SK-N-SH (cell line): ENCODE results near the gene RHBDF2. TPM values are rescaled to one million over a fixed set of nuclear protein-coding genes. Genes with fewer than 3 reads are reported as not detected.

ENCODE experiments used
- CTCF ChIA-PET: fragments of 300-600, 350-600 bp; formaldehyde crosslinking; extraction: SDS; loops from one replicate; lab custom pipeline; 2021; lab: Yijun Ruan, JAX
- POLR2A ChIA-PET: fragments of 350-600 bp; sonication (Branson Sonifier 250); formaldehyde crosslinking; extraction: SDS; loops from one replicate; lab custom pipeline; 2020; ENCODE audit warnings: antibody characterized with exemption, inconsistent platforms; lab: Yijun Ruan, JAX
- DNase-seq: peaks from one replicate; pipeline ENCODE4 v3.0.0; 2012
- H2AFZ ChIP-seq: fragments of 200-600 bp; sonication (generic); 2 replicates; pipeline ENCODE4 v1.8.1; 2016; ENCODE audit warnings: antibody characterized with exemption, mild to moderate bottlenecking, low read depth
- H3F3A ChIP-seq: fragments of 200-600 bp; sonication (generic); replicated peaks from 2 replicates; pipeline ENCODE3; 2016; ENCODE audit warnings: antibody characterized with exemption, mild to moderate bottlenecking; ENCODE audit not compliant: insufficient read depth
- H3K27ac ChIP-seq, 2 experiments: fragments of 200-500 bp in 1 of 2; fragments of 200-600 bp in 1 of 2; sonication (Bioruptor generic) in 1 of 2; sonication (generic), shearing (Covaris generic) in 1 of 2; 2 replicates each; pipeline versions ENCODE4 v1.5.1 to v1.6.1; 2014 to 2016; ENCODE audit warnings: low read depth in 2 of 2, inconsistent platforms in 1 of 2, low read length in 1 of 2, mild to moderate bottlenecking in 1 of 2, mixed read lengths in 1 of 2
- H3K27me3 ChIP-seq: fragments of 200-600 bp; sonication (generic), shearing (Covaris generic); 2 replicates; pipeline ENCODE4 v1.6.1; 2016; ENCODE audit warnings: mixed run types; ENCODE audit not compliant: insufficient read depth
- H3K36me3 ChIP-seq, 2 experiments: fragments of 200-500 bp in 1 of 2; fragments of 200-600 bp in 1 of 2; sonication (Bioruptor generic) in 1 of 2; sonication (generic) in 1 of 2; replicated peaks in 1 of 2; 2 replicates each; pipeline versions ENCODE3 to v1.5.1; 2014 to 2016; ENCODE audit warnings: low read length in 1 of 2, mild to moderate bottlenecking in 1 of 2; ENCODE audit not compliant: insufficient read depth in 2 of 2, control insufficient read depth in 1 of 2
- H3K4me1 ChIP-seq, 2 experiments: fragments of 200-500 bp in 1 of 2; fragments of 200-600 bp in 1 of 2; sonication (Bioruptor generic) in 1 of 2; sonication (generic), shearing (Covaris generic) in 1 of 2; 2 replicates each; pipeline versions ENCODE4 v1.5.1 to v1.6.1; 2014 to 2016; ENCODE audit warnings: low read depth in 1 of 2, low read length in 1 of 2, mixed run types in 1 of 2; ENCODE audit not compliant: insufficient read depth in 2 of 2, control insufficient read depth in 1 of 2
- H3K4me2 ChIP-seq: fragments of 200-600 bp; sonication (generic), shearing (Covaris generic); 2 replicates; pipeline ENCODE4 v1.6.1; 2017; ENCODE audit warnings: mixed run types
- H3K4me3 ChIP-seq, 2 experiments: fragments of 200-500 bp in 1 of 2; fragments of 200-600 bp in 1 of 2; sonication (Bioruptor generic) in 1 of 2; sonication (generic), shearing (Covaris generic) in 1 of 2; 2 replicates each; pipeline versions ENCODE4 v1.5.1 to v1.8.1; 2014 to 2016; ENCODE audit warnings: low read depth in 2 of 2, inconsistent platforms in 1 of 2, low read length in 1 of 2, mild to moderate bottlenecking in 1 of 2, mixed read lengths in 1 of 2, moderate library complexity in 1 of 2
- H3K79me2 ChIP-seq: fragments of 200-600 bp; sonication (generic); 2 replicates; pipeline ENCODE4 v1.8.1; 2017; ENCODE audit warnings: mild to moderate bottlenecking; ENCODE audit not compliant: insufficient read depth
- H3K9ac ChIP-seq: fragments of 200-600 bp; sonication (generic); 2 replicates; pipeline ENCODE4 v1.6.1; 2017; ENCODE audit warnings: mixed run types
- H3K9me2 ChIP-seq: fragments of 200-600 bp; sonication (generic); 2 replicates; pipeline ENCODE4 v1.6.1; 2017; ENCODE audit warnings: mixed run types
- H3K9me3 ChIP-seq: fragments of 200-600 bp; sonication (generic); 2 replicates; pipeline ENCODE4 v1.6.1; 2017; ENCODE audit warnings: mixed run types, mild to moderate bottlenecking, moderate library complexity
- H4K20me1 ChIP-seq: fragments of 200-600 bp; sonication (generic); 2 replicates; pipeline ENCODE4 v1.6.1; 2017; ENCODE audit warnings: mild to moderate bottlenecking, mixed run types; ENCODE audit not compliant: insufficient read depth
- NRF1 ChIP-seq: IDR thresholded peaks from 2 replicates; pipeline ENCODE4 v1.6.1; 2012; ENCODE audit warnings: low read depth, mild to moderate bottlenecking, low read length
- PBX3 ChIP-seq: IDR thresholded peaks from 2 replicates; pipeline ENCODE4; 2012
- RXRA ChIP-seq: IDR thresholded peaks from 2 replicates; pipeline ENCODE4 v1.4.0; 2012; ENCODE audit warnings: low read depth, mild to moderate bottlenecking, borderline replicate concordance
- TAF1 ChIP-seq: IDR thresholded peaks from 2 replicates; pipeline ENCODE4 v1.6.1; 2012; ENCODE audit warnings: low read depth, mild to moderate bottlenecking, low read length, moderate library complexity, borderline replicate concordance
- TCF12 ChIP-seq: IDR thresholded peaks from 2 replicates; pipeline ENCODE4 v1.4.0; 2012
- USF1 ChIP-seq: IDR thresholded peaks from 2 replicates; pipeline ENCODE4 v1.4.0; 2012; ENCODE audit warnings: low read depth, borderline replicate concordance
- YY1 ChIP-seq: IDR thresholded peaks from 2 replicates; pipeline ENCODE4 v1.4.0; 2012; ENCODE audit warnings: low read depth, mild to moderate bottlenecking
- WGBS: methylation state at CpG from one replicate; pipeline ENCODE4 v1.1.6; 2017; ENCODE audit warnings: low lambda C conversion rate; 5-methylcytosine and 5-hydroxymethylcytosine counted together
- polyA plus RNA-seq, 3 experiments: library from polyadenylated mRNA; depleted of rRNA; stranded (reverse); fragments of >200 nt; gene quantifications; 2 replicates each; pipeline ENCODE4 v1.2.3, GENCODE V29; 2012

The RHBDF2 gene
- polyA plus RNA-seq, 1 of the 3 experiments (the other 2 are of a cell fraction): 16.1 TPM

- WGBS: 92% methylated on average over 6 of the region's 6 CpGs
- CTCF ChIA-PET: interaction anchor here (0.8 to 5.7 kb wide), 10 partner anchors 14 to 85 kb away, joined by 3 to 40 read pairs (median 5); partner anchors contain the start of genes PRPSAP1 and UBE2O
Measured at GRCh38 chr17:76439314-76439928, 61.8 kb downstream of the RHBDF2 start.

GRCh38 chr17:76438906-76439305 is 62.3 kb downstream of the RHBDF2 start:
- POLR2A ChIA-PET: interaction anchor here (1.5 kb wide), 1 partner anchor 13 kb away, joined by 3 read pairs; no protein-coding TSS in a partner anchor
- DNase-seq: no peak

More at GRCh38 chr17:76439314-76439928, 61.8 kb downstream of the RHBDF2 start:
- H3K36me3 ChIP-seq: no peaks in the 10 kb centered on the region
- H3K27ac ChIP-seq: no peak overlapping the region
- H3K9me3 ChIP-seq: no peaks in the 10 kb centered on the region
- POLR2A ChIA-PET: interaction anchor here (1.5 kb wide), 1 partner anchor 13 kb away, joined by 3 read pairs; no protein-coding TSS in a partner anchor
- no peak for DNase-seq
- H3K4me1 ChIP-seq: peaks cover 0 to 11% of the 10 kb centered on the region in 2 experiments; a peak in 2 of 4 replicates
- no peak for TF ChIP-seq TAF1
- no peak for TF ChIP-seq RXRA
- no peak for TF ChIP-seq NRF1
- TF ChIP-seq PBX3: no peak
- no peak for TF ChIP-seq YY1
- no peaks in the 10 kb centered on the region for H3K27me3 ChIP-seq
- no peaks in the 10 kb centered on the region for H3F3A ChIP-seq
- peaks cover 94% of the 10 kb centered on the region for H3K79me2 ChIP-seq
- H2AFZ ChIP-seq: no peak overlapping the region
- peaks cover 75% of the 10 kb centered on the region for H4K20me1 ChIP-seq
- H3K9me2 ChIP-seq: no peaks in the 10 kb centered on the region
- H3K9ac ChIP-seq: no peak overlapping the region
- H3K4me2 ChIP-seq: no peak overlapping the region
- H3K4me3 ChIP-seq: no peak overlapping the region

More at GRCh38 chr17:76438906-76439305, 62.3 kb downstream of the RHBDF2 start:
- peaks cover 94% of the 10 kb centered on the region for H3K79me2 ChIP-seq
- no peak overlapping the region for H3K9ac ChIP-seq
- WGBS: 94% methylated on average over 9 of the region's 9 CpGs
- CTCF ChIA-PET: interaction anchor here (0.8 to 5.7 kb wide), 12 partner anchors 10 to 105 kb away, joined by 3 to 40 read pairs (median 4); partner anchors contain the start of genes PRPSAP1 and UBE2O
- no peak overlapping the region for H2AFZ ChIP-seq
- no peaks in the 10 kb centered on the region for H3K36me3 ChIP-seq
- H3K9me3 ChIP-seq: no peaks in the 10 kb centered on the region
- no peaks in the 10 kb centered on the region for H3F3A ChIP-seq
- H3K4me2 ChIP-seq: no peak overlapping the region
- no peak overlapping the region for H3K4me3 ChIP-seq
- peaks cover 0 to 11% of the 10 kb centered on the region in 2 experiments; a peak in 2 of 4 replicates for H3K4me1 ChIP-seq
- peaks cover 71% of the 10 kb centered on the region for H4K20me1 ChIP-seq
- no peak overlapping the region for H3K27ac ChIP-seq
- no peaks in the 10 kb centered on the region for H3K27me3 ChIP-seq
- TF ChIP-seq NRF1 (no peak), TCF12 (no peak), USF1 (no peak), RXRA (no peak)
- H3K9me2 ChIP-seq: no peaks in the 10 kb centered on the region
